ENCODE results near the gene SSUH2. TPM values are rescaled to one million over a fixed set of nuclear protein-coding genes. Genes with fewer than 3 reads are reported as not detected.

SSUH2 gene
- total and polyA plus RNA-seq, 2 of the 4 experiments (the other 2 are of a cell fraction): 0.10 TPM; not detected in 1

DNA sequence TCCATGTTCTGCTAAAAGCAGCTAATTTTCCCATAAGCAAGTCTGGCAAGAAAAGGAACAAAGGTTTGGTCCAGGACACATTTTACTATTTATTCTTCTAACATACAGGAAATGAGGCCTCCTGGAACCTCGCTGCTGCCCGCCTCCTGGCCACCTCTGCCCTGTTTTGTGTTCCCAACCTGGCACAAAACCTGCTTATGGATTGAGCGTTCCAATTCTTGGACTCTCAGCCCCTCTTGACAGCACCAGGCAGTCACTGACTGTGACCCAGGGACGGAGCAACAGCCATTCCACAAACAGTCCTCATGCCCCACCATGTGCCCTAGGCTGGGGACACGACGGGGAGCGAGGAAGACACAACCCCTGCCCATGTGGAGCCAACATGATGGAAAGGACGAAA, 11.6 kb upstream of the SSUH2 start:
- no peak overlapping the region for H2BK120ac ChIP-seq (ENCODE audit: low read depth, low read length)
- H2AFZ ChIP-seq (replicated peaks; ENCODE audit: low read length, poor library complexity): peak overlapping the region; percentile 59
- H3K36me3 ChIP-seq (ENCODE audit: control insufficient read depth, insufficient read depth, low read length): no peaks in the 10 kb centered on the region
- no peak overlapping the region for H3K18ac ChIP-seq (ENCODE audit: low read depth, low read length)
- no peak overlapping the region for H2BK20ac ChIP-seq (ENCODE audit: low read depth, low read length)
- no peaks in the 10 kb centered on the region; the same call in 1 of the 2 replicates for H3K9me3 ChIP-seq (ENCODE audit: control insufficient read depth, insufficient read depth, low read length)
- peaks cover 10% of the 10 kb centered on the region for H3K4me1 ChIP-seq (ENCODE audit: control insufficient read depth, insufficient read depth, low read length)
- H3K4ac ChIP-seq (ENCODE audit: low read depth, low read length): no peak overlapping the region
- H3K79me1 ChIP-seq (ENCODE audit: low read depth in 1 of 2, low read length in 2 of 2): no peaks in the 10 kb centered on the region
- no peaks in the 10 kb centered on the region for H4K20me1 ChIP-seq (ENCODE audit: insufficient read depth, low read length)
- ChIA-PET CTCF (no interaction called here), POLR2A (ENCODE audit: unreplicated experiment) (no interaction called here)
- no peak overlapping the region for H3K27ac ChIP-seq (ENCODE audit: insufficient read depth, low read length)
- in situ Hi-C loops (cut with MboI; ENCODE audit: low sequenced_read_pairs) (loop anchor here (25.0 kb wide), 1 partner anchor 406 kb away; no protein-coding TSS in a partner anchor), dilution Hi-C loops (cut with HindIII; ENCODE audit: low sequenced_read_pairs, unreplicated experiment) (no loop called here), intact Hi-C loops (cut with micrococcal nuclease) (no loop called here)
- TF ChIP-seq RCOR1 (IDR thresholded peaks at IDR 0.05; ENCODE audit: insufficient replicate concordance, low read length) (no peak), RAD21 (IDR thresholded peaks at IDR 0.05; ENCODE audit: low read length) (no peak), MAZ (IDR thresholded peaks at IDR 0.05; ENCODE audit: borderline replicate concordance, low read depth, low read length) (no peak), RFX5 (IDR thresholded peaks at IDR 0.05; ENCODE audit: low read depth, low read length) (no peak), FOS (IDR thresholded peaks at IDR 0.05; ENCODE audit: low read depth, low read length) (no peak)
- TF ChIP-seq, protein P1, sequence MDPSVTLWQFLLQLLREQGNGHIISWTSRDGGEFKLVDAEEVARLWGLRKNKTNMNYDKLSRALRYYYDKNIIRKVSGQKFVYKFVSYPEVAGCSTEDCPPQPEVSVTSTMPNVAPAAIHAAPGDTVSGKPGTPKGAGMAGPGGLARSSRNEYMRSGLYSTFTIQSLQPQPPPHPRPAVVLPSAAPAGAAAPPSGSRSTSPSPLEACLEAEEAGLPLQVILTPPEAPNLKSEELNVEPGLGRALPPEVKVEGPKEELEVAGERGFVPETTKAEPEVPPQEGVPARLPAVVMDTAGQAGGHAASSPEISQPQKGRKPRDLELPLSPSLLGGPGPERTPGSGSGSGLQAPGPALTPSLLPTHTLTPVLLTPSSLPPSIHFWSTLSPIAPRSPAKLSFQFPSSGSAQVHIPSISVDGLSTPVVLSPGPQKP (IDR thresholded peaks at IDR 0.05; ENCODE audit: borderline replicate concordance, low read depth, low read length): no peak
- no peak overlapping the region for H4K5ac ChIP-seq (ENCODE audit: low read depth, low read length)
- peaks cover 4% of the 10 kb centered on the region for H3K9me1 ChIP-seq (ENCODE audit: insufficient read depth, low read length)
- H2BK15ac ChIP-seq (ENCODE audit: low read depth, low read length): no peak overlapping the region
- H3K9ac ChIP-seq (ENCODE audit: low read depth, low read length): no peak overlapping the region
- no peak overlapping the region for H2AK9ac ChIP-seq (replicated peaks; ENCODE audit: low read depth, low read length, poor library complexity)
- no peak overlapping the region for H3K23ac ChIP-seq (ENCODE audit: low read depth, low read length)
- no peak overlapping the region for H3K56ac ChIP-seq (ENCODE audit: extremely low read depth, insufficient read depth, low read length)
- no peak overlapping the region; the same call in 1 of the 2 replicates for H3K14ac ChIP-seq (replicated peaks; ENCODE audit: low read depth, low read length)
- no peak overlapping the region for H4K8ac ChIP-seq (ENCODE audit: low read depth in 2 of 2, low read length in 2 of 2)
- H3K27me3 ChIP-seq (ENCODE audit: control insufficient read depth, insufficient read depth, low read length): peaks cover 8% of the 10 kb centered on the region; the same call in 1 of the 2 replicates
- 20% methylated on average over 1 of the region's 8 CpGs; no CpG with 5 or more reads in 1 of the 2 experiments for WGBS, 2 experiments (ENCODE audit: extremely low coverage in 2 of 2, insufficient read length in 1 of 2)
- DNase-seq (no peak), ATAC-seq (ENCODE audit: low read depth) (no peak)
- BruUV-seq (replicated peaks): no TSS peak
- no peak overlapping the region for H2BK5ac ChIP-seq (ENCODE audit: low read depth, low read length, poor library complexity, severe bottlenecking)
- H3K4me2 ChIP-seq (ENCODE audit: low read depth, low read length): no peak overlapping the region
- no peak overlapping the region for H3K4me3 ChIP-seq (ENCODE audit: insufficient read depth, low read depth, low read length)
- H2AK5ac ChIP-seq (ENCODE audit: low read depth, low read length): no peak overlapping the region
- no peak overlapping the region for H4K91ac ChIP-seq (ENCODE audit: insufficient read depth, low read depth, low read length)
